HG02852 (cell line): ENCODE data around the gene ZNF585A.
"Not testable (repeated sequence)": the region's sequence is repeated elsewhere in the genome, so short reads cannot be mapped to it uniquely, and the experiment has no call there.

Experiments used
- ATAC-seq: cut with Tn5 transposase; IDR thresholded peaks from one replicate; pipeline ENCODE4 v1.9.1; 2021; ENCODE audit warnings: mild to moderate bottlenecking, moderate library complexity; ENCODE audit not compliant: unreplicated experiment

The ZNF585A gene

DNA sequence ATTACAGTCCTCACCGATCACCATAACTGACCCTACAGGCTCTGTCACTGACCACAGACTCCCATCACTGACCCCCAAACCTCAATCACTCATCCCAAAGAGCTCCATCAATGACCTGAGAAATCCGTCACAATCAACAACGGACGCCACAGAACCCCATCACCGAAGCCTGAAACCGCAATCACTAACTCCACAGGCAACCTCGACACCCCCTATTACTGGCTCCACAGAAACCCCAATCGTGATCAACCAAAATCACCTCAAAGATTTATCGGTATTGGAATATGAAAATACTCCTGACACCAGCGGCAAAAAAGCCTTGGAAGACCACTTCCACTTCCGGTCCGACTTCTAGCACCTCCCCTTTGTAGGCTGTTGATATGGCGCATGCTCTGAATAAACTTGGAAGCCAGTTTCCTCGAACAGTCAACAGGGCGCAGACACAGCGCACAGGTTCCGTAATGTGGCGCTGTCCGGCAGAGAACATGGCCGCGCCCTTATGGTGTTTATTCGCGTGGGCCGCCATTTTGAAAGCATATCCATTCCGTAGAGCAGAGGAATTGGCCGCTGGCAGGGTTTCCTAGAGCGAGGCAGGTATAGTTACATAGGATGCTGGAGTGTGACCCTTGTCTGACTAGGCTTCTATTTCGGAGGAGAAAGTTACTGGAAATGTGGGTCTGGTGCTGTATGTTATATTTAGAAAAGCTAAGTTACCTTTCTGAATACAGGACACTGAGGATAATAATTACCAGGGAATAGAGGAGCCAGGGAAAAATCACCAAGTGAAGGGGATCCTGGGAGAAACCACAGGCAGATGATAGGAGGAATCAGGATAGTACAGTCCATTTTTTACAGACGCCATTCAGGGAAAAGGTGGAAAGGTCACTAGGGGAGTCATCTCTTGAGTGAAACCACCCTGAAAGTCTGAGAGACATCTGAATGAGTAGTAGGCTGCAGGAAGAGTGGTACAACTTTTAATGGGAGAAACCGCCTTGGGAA, at the start of gene ZNF585A:
ZNF585A (minus strand) TSS at position 328 of the 999 bp plus-strand sequence. CDS start 2,785 bp downstream, outside the sequence.
- peak; percentile 97 for ATAC-seq

DNA sequence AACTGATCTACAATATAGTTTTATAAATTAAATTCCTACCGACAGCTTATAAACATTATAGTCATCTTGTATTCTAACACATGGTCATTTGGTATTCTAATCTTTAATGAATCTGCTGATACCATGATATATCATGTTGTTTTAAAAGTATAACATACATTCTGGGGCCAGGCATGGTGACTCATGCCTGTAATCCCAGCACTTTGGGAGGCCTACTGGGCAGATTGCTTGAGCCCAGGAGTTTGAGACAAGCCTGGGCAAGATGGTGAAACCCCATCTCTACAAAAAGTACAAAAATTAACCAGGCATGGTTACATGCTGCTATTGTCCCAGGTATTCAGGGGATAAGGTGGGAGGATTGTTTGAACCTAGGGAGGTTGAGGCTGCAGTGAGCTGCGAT, 48.6 kb upstream of the ZNF585A start:
- ATAC-seq, result no peak

DNA sequence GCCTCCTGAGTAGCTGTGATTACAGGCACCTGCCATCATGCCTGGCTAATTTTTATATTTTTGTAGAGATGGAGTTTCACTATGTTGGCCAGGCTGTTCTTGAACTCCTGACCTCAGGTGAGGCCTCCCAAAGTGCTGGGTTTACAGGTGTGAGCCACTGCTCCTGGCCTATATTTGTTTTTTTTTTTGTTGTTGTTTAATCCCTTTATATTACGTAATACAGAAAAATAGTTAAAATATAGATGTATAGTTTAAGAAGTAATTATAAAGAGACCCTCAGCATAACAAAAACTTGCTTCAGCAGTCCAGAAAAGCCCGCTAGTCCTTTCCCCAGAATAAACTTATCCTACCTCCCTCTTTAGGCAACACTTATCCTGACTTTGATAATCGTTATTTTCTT, 47.9 kb upstream of the ZNF585A start:
- ATAC-seq, result no peak

DNA sequence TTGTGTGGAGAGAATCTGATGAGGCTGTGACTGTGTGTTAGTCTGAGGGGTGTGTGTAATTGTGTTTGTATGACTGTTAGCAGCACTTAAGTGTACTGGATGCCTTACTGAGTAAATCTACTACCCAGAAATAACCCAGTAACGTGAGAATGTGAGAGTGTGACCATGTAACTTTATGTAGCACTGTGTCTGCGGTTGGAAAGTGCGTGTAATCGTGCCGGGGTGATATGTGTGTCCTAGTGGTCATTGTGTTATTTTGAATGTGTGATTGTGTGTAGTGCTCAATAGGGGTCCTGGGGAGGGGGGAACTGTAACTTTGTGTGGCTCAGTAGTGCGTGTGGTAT, 46.1 kb upstream of the ZNF585A start:
- no peak for ATAC-seq

DNA sequence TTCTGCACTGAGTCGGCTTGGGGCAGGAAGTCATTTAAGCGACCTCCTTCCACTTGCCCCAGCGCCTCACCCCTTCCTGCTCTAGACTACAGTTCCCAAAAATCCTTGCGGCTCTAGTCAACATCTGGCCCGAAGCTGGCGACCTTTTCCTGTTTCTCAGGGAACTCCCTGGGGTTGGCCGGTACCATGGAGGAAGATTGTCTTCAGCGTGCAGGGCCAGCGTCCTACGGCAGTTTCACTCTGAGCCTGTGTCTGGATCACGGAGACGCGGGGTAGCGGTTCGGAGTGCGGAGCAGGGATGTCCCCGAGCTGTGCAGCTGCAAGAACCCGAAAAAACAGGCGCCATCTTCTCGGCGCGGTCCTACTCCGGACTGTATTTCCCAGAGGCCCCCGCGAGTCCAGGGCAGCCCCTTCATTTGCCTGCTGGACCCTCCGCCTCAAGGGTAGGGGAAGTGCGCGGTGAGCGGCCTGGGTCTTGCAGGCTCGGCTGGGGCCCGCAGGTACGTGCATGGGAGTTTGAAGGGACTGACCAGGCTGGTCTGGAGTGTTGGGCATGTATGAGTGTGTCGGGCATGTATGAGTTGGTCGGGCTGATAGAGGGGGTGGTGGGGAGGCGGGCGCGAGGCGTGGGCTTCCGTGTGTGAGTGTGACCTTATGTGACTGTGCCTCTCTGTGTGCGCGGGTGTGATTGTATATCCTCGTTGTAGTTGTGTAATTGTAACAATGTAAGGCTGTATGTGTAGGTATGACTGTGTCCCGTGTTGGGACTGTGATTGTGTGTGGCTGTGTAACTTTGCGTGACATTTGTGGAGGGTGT, 45.5 kb upstream of the ZNF585A start, which contains the start of gene ZNF383:
ZNF383 (plus strand) TSS at position 440 of the 817 bp plus-strand sequence. CDS start 12,240 bp downstream, outside the sequence.
- ATAC-seq, result peak; percentile 93

DNA sequence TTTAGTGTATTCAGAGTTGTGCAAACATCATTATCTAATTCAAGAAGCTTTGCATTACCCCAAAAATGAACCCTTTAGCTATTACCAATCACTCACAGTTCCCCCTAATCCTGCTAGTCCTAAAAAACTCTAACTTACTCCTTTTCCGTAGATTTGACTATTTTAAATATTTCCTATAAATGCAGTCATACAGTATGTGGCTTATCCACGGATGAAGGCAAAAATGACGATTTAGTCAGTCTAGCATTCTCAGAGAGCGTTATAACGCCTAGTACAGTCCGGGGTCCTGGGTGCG, 44.9 kb upstream of the ZNF585A start:
- ATAC-seq, result no peak

- ATAC-seq, result no peak
These were observed 25.3 kb upstream of the ZNF585A start for GRCh38 chr19:37197768-37198167.

DNA sequence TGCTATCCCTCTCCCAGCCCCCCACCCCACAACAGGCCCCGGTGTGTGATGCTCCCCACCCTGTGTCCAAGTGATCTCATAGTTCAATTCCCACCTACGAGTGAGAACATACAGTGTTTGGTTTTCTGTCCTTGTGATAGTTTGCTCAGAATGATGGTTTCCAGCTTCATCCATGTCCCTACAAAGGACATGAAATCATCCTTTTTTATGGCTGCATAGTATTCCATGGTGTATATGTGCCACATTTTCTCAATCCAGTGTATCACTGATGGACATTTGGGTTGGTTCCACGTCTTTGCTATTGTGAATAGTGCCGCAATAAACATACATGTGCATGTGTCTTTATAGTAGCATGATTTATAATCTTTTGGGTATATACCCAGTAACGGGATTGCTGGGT, 24.6 kb upstream of the ZNF585A start:
- not testable (repeated sequence) for ATAC-seq

- not testable (repeated sequence) for ATAC-seq
These were observed 22.8 kb upstream of the ZNF585A start for GRCh38 chr19:37195248-37195647.

- not testable (repeated sequence) for ATAC-seq
These were observed 13.6 kb upstream of the ZNF585A start for GRCh38 chr19:37186071-37186470.

GRCh38 chr19:37165635-37166034, 6.9 kb downstream of the ZNF585A start:
- ATAC-seq, result no peak

GRCh38 chr19:37160153-37160552, 12.3 kb downstream of the ZNF585A start:
- no peak for ATAC-seq

DNA sequence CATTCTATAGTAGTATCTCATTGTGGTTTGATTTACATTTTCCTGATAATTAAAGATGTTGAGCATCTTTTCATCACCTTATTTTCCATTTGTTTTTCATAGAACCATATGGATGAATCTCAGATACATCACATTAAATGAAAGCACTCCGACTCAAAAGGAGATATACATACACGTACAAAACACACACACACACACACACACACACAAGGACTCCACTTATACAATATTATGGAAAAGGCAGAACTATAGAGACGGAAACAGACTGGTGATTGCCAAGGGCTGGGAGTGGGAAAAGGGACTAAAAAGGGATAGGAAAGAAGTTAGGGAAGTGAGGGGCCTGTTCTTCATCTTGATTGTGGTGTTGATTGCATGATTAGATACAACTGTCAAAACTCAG, 24.3 kb downstream of the ZNF585A start:
- ATAC-seq, result no peak

DNA sequence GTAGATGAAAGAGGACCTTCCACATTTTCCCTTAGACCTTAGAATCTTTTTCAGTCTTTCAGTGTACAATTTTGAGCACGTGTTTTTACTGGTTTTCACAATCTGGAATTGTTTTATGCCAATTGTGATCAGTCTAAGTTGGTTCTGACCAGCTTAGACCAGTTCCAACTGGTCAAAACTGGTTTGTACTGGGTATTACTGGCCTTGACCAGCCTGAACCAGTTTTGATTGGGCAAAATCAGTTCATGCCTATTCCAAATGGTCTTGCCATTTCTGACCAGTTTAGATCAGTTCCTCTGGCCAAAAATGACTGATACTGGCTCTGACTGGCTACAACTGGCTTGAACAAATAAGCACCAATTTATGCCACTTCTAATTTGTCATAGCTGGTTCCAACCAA, 36.4 kb downstream of the ZNF585A start:
- ATAC-seq, result no peak

DNA sequence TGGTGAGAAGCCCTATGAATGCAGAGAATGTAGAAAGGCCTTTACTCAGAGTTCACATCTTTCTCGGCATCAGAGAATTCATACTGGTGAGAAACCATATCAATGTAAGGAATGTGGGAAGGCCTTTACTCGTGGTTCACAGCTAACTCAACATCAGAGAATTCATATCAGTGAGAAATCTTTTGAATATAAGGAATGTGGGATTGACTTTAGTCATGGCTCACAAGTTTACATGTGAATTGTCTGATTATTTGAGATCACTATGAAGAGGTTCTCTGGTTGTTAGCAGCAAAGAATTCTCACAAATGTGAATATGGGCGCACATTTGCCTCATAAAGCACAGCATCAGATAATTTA, 43.7 kb downstream of the ZNF585A start:
- no peak for ATAC-seq

- ATAC-seq, result no peak
These were observed 44.3 kb downstream of the ZNF585A start for GRCh38 chr19:37127999-37128820.

DNA sequence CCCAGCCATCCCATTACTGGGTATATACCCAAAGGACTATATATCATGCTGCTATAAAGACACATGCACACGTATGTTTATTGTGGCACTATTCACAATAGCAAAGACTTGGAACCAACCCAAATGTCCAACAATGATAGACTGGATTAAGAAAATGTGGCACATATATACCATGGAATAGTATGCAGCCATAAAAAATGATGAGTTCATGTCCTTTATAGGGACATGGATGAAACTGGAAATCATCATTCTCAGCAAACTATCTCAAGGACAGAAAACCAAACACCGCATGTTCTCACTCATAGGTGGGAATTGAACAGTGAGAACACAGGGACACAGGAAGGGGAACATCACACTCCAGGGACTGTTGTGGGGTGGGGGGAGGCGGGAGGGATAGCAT, 50.4 kb downstream of the ZNF585A start:
- not testable (repeated sequence) for ATAC-seq

GRCh38 chr19:37114001-37114400, 58.5 kb downstream of the ZNF585A start:
- no peak for ATAC-seq

- not testable (repeated sequence) for ATAC-seq
These were observed 60.7 kb downstream of the ZNF585A start for GRCh38 chr19:37111753-37112152.

DNA sequence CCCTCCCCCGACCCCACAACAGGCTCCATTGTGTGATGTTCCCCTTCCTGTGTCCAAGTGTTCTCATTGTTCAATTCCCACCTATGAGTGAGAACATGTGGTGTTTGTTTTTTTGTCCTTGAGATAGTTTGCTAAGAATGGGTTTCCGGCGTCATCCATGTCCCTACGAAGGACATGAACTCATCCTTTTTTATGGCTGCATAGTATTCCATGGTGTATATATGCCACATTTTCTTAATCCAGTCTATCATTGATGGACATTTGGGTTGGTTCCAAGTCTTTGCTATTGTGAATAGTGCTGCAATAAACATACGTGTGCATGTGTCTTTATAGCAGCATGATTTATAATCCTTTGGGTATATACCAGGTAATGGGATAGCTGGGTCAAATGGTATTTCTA, 68.4 kb downstream of the ZNF585A start:
- ATAC-seq, result not testable (repeated sequence)

- no peak for ATAC-seq
These were observed 73.9 kb downstream of the ZNF585A start for GRCh38 chr19:37098570-37098969.
